Psoas muscle (tissue), 8 donors: Measurements from ENCODE around the gene AP2B1. TPM values are rescaled to one million over a fixed set of nuclear protein-coding genes. Genes with fewer than 3 reads are reported as not detected.

Source experiments
- ATAC-seq, 4 donors: fragments of 200-7000 bp; cut with Tn5 transposase; one replicate each; pipeline ENCODE4 v1.9.1; 2020; ENCODE audit warnings: moderate library complexity in 3 of 4, mild to moderate bottlenecking in 2 of 4
- DNase-seq, 2 donors: peaks; one replicate each; pipeline ENCODE4 v3.0.0-alpha.2; 2020
- H3K27ac ChIP-seq: fragments of 200-600 bp; one replicate; pipeline ENCODE4 v1.8.0; 2022
- H3K27me3 ChIP-seq, 3 donors: fragments of 200-600 bp in 1 of 3; one replicate each; pipeline versions ENCODE4 v1.6.1 to v1.8.0; 2013 to 2022; ENCODE audit warnings: low read length in 2 of 3, mild to moderate bottlenecking in 2 of 3, moderate library complexity in 1 of 3; ENCODE audit not compliant: insufficient read depth in 3 of 3
- H3K36me3 ChIP-seq, 2 donors: fragments of 200-600 bp in 1 of 2; one replicate each; pipeline versions ENCODE4 v1.6.1 to v1.8.0; 2013 to 2022; ENCODE audit warnings: low read depth in 1 of 2, mild to moderate bottlenecking in 1 of 2, moderate library complexity in 1 of 2; ENCODE audit not compliant: insufficient read depth in 1 of 2
- H3K4me1 ChIP-seq: fragments of 200-600 bp; one replicate; pipeline ENCODE4 v1.8.0; 2022
- H3K4me3 ChIP-seq: fragments of 200-600 bp; one replicate; pipeline ENCODE4 v1.8.0; 2022; ENCODE audit warnings: mild to moderate bottlenecking
- H3K9me3 ChIP-seq: fragments of 200-600 bp; one replicate; pipeline ENCODE4 v1.8.0; 2022
- WGBS, 3 donors: extraction: QIAGEN DNeasy Blood & Tissue Kit; methylation state at CpG; one replicate each; pipeline versions ENCODE4 v1.1.6 to v1.1.7; 2013; 5-methylcytosine and 5-hydroxymethylcytosine counted together
- intact Hi-C, 2 donors: fragments of 100-400 bp; cut with DNase I; formaldehyde crosslinking; loops; one replicate each; pipeline versions ENCODE4 v1.11.0 to v1.14.2; 2022
- polyA plus RNA-seq, 3 donors: library from polyadenylated mRNA; stranded (reverse); fragments of 200-250 nt; gene quantifications; one replicate each; pipeline ENCODE4 v1.2.3, GENCODE V29; 2013
- total RNA-seq, 4 donors: library from RNA; stranded (reverse); fragmentation: NEBNext Ultra II Directional in 2 of 4; extraction: Animal tissue kit (Norgen Biotek cat#: 25700) in 2 of 4; gene quantifications; one replicate each; pipeline versions ENCODE4 v1.2.1 to v1.2.4, GENCODE V29; 2021 to 2023
- TF ChIP-seq, protein P1 (sequence below): fragments of 200-600 bp; IDR thresholded peaks from one replicate; pipeline ENCODE4 v1.8.0; 2022; ENCODE audit warnings: antibody characterized with exemption
- donor health status: healthy with polysubstance abuse.
- donor health status: DM: no; HTN: no; CAD: no; lungs with moderate emphysema.
- donor health status: Bipolar disorder and iron deficiency.
- donor health status: healthy.
- donor health status: DM: yes; HTN: yes; CAD: no.
- donor health status: DM: no; HTN: no; CAD: no.
- donor health status: DM: no; HTN: no; CAD: no.
- donor health status: DM: yes; HTN: yes; CAD: no.

Gene AP2B1
- total and polyA plus RNA-seq, 7 donors = 20.0 to 92.4 (median 63.2) TPM

DNA sequence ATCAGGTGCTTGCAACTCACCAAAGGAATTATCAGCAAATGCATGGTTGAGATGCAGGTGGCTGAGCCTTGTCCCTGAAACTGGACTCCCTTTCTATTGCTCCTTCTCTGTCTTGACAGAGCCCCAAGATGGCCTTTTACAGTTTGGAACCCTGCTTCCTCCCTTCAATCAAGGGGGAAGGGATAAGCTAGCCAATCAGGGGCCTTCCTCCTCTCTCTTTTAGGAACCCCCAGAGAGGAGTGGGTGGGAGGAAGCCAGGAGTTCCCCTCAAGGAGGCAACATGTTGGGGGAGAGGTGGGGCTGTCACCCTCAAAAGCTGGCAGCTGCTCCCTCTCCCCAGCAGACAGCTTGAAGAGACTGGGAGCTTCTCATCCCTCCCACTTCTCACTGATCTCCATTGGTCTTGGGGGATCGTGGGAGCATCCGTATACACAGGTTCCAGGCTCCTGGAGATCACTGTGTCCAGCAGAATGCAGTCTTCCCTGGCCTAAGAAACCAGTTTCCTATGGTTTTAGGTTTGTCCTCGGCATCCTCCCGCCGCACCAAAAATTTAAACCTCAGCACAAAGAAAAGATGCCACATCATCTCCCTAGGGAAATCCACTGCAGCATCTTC lies 151.5 kb downstream of the AP2B1 start:
- Histone ChIP-seq H3K4me3 (no peak overlapping the region), H3K27me3 (peaks cover 0 to 6% (median 0%) of the 10 kb centered on the region in 3 donors), H3K27ac (no peak overlapping the region), H3K9me3 (no peaks in the 10 kb centered on the region), H3K36me3 (no peaks in the 10 kb centered on the region), H3K4me1 (peaks cover 13% of the 10 kb centered on the region)
- DNase-seq (no peak), ATAC-seq (no peak)
- intact Hi-C loops = no loop called here
- 71 to 87% (median 76%) methylated on average over 5 of the region's 5 CpGs for WGBS, 3 donors
- TF ChIP-seq, protein P1, sequence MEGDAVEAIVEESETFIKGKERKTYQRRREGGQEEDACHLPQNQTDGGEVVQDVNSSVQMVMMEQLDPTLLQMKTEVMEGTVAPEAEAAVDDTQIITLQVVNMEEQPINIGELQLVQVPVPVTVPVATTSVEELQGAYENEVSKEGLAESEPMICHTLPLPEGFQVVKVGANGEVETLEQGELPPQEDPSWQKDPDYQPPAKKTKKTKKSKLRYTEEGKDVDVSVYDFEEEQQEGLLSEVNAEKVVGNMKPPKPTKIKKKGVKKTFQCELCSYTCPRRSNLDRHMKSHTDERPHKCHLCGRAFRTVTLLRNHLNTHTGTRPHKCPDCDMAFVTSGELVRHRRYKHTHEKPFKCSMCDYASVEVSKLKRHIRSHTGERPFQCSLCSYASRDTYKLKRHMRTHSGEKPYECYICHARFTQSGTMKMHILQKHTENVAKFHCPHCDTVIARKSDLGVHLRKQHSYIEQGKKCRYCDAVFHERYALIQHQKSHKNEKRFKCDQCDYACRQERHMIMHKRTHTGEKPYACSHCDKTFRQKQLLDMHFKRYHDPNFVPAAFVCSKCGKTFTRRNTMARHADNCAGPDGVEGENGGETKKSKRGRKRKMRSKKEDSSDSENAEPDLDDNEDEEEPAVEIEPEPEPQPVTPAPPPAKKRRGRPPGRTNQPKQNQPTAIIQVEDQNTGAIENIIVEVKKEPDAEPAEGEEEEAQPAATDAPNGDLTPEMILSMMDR = no peak

DNA sequence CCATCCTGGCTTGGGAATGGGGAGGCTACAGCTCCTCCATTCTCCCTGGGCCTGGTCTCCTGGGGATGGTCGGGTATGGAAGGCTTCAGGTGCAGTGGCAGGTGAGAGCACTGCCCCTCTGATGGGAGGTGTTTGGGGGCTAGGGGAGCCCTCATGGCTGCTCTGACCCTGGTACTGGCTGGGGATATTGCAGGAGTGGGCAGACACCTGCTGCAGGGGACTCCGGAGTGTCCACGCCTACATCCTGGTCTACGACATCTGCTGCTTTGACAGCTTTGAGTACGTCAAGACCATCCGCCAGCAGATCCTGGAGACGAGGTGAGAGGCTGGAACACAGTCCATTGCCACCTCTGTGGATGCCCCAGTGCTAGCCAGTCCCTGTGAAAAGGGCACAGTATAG lies 153.1 kb downstream of the AP2B1 start:
- peaks cover 13% of the 10 kb centered on the region for H3K4me1 ChIP-seq
- H3K27me3 ChIP-seq = peaks cover 0 to 7% (median 0%) of the 10 kb centered on the region in 3 donors
- no peak overlapping the region for H3K27ac ChIP-seq
- DNase-seq (no peak), ATAC-seq (no peak)
- H3K9me3 ChIP-seq = no peaks in the 10 kb centered on the region
- intact Hi-C loops = loop anchor here (2.0 to 10.0 kb wide), 4 partner anchors 78 to 425 kb away; no protein-coding TSS in a partner anchor
- 84 to 88% (median 87%) methylated on average over 7 of the region's 7 CpGs for WGBS, 3 donors
- H3K36me3 ChIP-seq = no peaks in the 10 kb centered on the region
- TF ChIP-seq, protein P1 = no peak
- no peak overlapping the region for H3K4me3 ChIP-seq

DNA sequence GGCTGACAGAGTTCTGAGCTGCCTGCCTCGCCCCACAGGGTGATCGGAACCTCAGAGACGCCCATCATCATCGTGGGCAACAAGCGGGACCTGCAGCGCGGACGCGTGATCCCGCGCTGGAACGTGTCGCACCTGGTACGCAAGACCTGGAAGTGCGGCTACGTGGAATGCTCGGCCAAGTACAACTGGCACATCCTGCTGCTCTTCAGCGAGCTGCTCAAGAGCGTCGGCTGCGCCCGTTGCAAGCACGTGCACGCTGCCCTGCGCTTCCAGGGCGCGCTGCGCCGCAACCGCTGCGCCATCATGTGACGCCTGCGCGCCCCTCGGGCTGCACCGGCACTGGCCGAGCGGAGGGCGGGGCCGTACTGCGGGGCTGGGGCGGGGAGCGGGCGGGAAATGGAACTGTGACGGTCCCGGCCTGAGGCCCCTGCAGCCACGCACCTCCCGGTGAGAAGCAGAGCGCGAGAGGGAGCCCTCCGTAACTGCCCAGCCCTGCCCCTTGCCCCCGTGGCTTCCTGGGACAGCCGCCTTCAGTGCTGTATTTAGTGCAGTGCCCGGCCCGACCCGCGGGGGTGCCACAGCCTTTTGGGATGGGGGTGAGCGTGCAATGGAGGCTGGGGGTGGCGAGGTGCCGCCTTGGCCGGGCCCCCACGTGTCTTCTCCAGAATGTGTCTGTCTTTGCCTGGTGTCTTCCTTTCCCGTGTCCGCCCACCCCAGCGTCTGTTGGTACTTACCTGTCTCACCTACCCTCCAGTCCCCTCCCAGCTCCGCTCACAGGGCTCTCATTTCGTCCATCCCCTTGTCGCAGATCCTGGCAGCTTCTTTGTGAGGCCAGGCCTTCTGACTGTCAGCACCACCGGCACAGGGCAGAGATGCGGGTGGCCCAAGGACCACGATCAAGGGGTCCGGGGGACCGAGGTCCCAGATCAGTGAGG lies 154.1 kb downstream of the AP2B1 start:
- Histone ChIP-seq H3K27me3 (peaks cover 0 to 7% (median 0%) of the 10 kb centered on the region in 3 donors), H3K4me3 (peak overlapping the region; percentile 57), H3K9me3 (no peaks in the 10 kb centered on the region), H3K27ac (no peak overlapping the region), H3K4me1 (peaks cover 13% of the 10 kb centered on the region), H3K36me3 (no peaks in the 10 kb centered on the region)
- intact Hi-C loops = loop anchor here (2.0 to 10.0 kb wide), 4 partner anchors 79 to 426 kb away; no protein-coding TSS in a partner anchor
- no peak for DNase-seq
- 12 to 19% (median 15%) methylated on average over 58 to 73 of the region's 73 CpGs for WGBS, 3 donors
- ATAC-seq = peak; percentile 60 to 86 (median 70)
- TF ChIP-seq, protein P1 = no peak

DNA sequence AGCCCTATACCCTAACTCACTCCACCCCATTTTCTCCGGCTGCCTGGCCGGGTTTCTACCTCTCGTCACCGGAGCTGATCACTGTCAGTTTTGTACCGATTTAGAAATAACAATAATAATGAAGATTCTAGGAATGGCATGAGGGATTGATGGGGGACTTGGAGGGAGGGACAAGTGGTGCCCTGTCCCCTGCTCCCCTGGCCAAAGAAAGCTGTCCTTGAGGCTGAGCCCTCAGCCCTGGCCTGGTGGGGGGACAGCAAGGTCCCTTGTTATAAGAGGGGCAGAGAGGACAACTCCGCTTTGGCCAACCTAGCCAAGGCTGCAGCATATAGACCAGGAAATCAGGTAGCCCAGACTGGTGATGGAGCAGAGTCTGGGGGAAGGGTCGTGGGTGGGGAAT lies 155.4 kb downstream of the AP2B1 start:
- intact Hi-C loops = loop anchor here (5.0 to 10.0 kb wide), 3 partner anchors 80 to 428 kb away; no protein-coding TSS in a partner anchor
- no peak overlapping the region for H3K27ac ChIP-seq

More for the DNA sequence above, 155.4 kb downstream of the AP2B1 start:
- ATAC-seq = no peak
- no peak for DNase-seq
- TF ChIP-seq, protein P1 = no peak
- no peak overlapping the region for H3K4me3 ChIP-seq
- H3K36me3 ChIP-seq = no peaks in the 10 kb centered on the region
- H3K9me3 ChIP-seq = no peaks in the 10 kb centered on the region
- WGBS, 3 donors = 57 to 72% (median 60%) methylated on average over 7 of the region's 7 CpGs
- H3K27me3 ChIP-seq = peaks cover 0 to 7% (median 0%) of the 10 kb centered on the region in 3 donors
- H3K4me1 ChIP-seq = peaks cover 13% of the 10 kb centered on the region
